Stimulated activated CD8-positive, alpha-beta memory T cell treated with anti-CD3 and anti-CD28 coated beads, Interleukin-7, amount 100 ng/mL, for 48 hours (primary cell): ENCODE measurements around the gene PGS1.
"Not testable (repeated sequence)": the region's sequence is repeated elsewhere in the genome, so short reads cannot be mapped to it uniquely, and the experiment has no call there.

Experiments
- DNase-seq, 2 donors: peaks; one replicate each; pipeline ENCODE4 v3.0.0-alpha.2; 2020; ENCODE audit warnings: low read depth in 1 of 2; ENCODE audit errors: extremely low read depth in 1 of 2

PGS1 gene

GRCh38 chr17:78378225-78379130 is at the start of gene PGS1:
Gene PGS1, plus strand, starts transcription at chr17:78378649. Its CDS starts 17 bp downstream, at chr17:78378666.
- DNase-seq = peak; percentile 66 to 72

- DNase-seq = no peak
These were observed 49.0 kb upstream of the PGS1 start for GRCh38 chr17:78329263-78330059.

DNA sequence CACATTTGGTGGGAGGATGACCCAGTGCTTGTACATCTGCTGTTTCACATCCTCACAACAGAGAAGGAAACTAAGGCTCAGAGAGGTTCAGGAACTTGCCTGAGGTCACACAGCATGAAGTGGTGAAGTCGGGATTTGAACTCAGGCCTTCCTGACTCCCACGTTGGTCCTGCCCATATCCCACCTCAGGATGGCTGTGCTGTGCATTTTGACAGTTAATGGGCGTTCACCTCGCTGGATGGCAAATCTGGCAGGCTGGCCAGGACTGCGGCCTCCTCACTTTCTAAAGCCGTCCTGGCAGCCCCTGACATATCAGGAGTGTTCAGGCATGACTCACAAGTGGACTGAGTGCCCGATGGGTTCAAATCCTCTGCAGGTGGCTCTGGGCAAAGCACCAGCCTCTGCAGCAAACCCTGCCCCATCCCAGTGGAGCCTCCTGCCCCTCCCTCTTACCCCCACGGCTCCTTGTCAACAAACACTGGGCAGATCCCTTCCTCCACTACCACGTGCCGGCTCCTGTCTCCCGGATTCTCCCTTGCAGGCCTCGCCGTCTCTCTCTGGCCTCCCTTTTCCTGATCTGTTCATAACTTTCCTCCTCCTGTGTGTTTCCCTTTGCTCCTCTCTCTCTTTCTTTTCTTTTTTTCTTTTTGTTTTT is 47.8 kb upstream of the PGS1 start:
- no peak for DNase-seq

DNA sequence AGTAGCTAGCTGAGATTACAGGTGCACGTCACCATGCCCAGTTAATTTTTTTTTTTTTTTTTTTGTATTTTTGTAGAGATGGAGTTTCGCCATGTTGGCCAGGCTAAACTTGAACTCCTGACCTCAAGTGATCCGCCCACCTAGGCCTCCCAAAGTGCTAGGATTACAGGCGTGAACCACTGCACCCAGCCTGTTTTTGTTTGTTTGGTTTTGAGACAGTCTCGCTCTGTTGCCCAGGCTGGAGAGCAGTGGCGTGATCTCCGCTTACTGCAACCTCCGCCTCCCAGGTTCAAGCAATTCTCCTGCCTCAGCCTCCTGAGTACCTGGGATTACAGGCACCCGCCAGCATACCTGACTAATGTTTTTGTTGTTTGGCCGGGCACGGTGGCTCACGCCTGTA is 47.1 kb upstream of the PGS1 start:
- not testable (repeated sequence) for DNase-seq

DNA sequence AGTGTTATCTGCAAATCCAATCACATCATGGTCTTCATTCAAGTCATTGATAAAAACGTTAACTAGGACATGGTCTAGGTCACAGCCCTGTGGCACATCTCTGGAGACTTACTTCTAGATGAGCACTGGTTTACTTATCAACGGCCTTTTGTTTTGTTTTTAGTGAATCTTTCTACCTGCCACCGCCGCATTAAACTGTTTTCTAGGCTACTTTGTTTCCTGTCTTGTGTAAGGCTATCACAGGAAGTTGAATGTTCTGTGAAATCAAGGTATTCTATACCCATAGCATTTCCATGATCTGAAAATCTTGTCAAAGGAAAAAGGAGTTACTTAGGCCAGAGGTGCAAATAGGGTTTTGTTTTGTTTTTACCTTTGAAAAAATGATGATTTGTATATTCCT is 45.5 kb upstream of the PGS1 start:
- DNase-seq = no peak

DNA sequence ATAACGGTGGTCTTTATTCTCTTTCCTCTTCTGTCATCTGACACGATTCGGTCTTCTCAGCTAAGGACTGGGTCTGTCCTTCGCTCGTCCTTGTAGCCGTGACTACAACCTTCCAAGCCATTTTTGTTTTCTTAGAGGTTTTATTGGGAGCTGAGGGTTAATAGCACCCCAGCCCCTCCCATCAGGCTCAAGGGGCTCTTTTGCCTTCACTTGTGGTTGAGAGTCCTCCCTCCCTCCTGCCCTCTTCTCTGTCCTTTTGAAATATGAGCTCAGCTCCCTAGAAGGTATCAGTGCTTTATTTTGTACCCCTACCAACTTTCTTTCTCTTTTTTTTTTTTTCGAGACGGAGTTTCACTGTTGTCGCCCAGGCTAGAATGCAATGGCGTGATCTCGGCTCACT is 43.2 kb upstream of the PGS1 start:
- no peak for DNase-seq

GRCh38 chr17:78337244-78338109 is 41.0 kb upstream of the PGS1 start:
- DNase-seq = no peak

DNA sequence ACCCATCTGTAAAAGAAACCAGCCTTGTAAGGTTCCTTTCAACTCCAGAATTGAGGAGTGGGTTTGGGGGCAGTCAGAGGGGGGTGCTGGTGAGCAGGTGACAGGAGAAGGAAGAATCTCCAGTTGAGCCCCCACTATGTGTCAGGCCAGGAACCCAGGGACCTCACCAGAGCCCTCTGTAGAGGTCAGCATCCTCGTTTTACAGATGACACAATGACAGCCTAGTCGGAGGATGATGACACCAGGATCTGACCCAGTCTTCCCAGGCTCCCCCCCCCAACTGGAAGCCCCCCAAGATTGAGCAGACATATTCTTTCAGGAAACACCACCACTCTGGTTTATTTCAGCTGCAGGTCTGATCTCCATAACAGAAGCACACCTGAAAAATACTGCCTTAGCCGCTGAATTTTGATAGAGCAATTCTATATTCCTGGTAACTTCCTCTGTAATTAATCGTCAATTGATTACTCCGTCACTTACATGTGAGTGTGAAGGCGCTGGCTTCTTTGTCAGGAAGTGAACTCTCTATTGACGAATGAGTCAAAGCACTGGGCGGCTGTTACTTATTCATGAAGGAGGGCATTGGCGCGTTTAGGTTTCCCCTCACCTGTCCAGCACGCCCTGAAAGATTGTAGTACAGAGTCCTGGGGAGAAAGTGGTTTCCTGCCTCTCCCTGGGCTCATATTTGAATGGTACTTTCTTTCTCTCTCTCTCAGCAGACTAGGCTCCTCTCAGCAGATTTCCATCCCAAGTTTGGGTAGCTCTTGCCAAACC is 39.8 kb upstream of the PGS1 start:
- DNase-seq = no peak

DNA sequence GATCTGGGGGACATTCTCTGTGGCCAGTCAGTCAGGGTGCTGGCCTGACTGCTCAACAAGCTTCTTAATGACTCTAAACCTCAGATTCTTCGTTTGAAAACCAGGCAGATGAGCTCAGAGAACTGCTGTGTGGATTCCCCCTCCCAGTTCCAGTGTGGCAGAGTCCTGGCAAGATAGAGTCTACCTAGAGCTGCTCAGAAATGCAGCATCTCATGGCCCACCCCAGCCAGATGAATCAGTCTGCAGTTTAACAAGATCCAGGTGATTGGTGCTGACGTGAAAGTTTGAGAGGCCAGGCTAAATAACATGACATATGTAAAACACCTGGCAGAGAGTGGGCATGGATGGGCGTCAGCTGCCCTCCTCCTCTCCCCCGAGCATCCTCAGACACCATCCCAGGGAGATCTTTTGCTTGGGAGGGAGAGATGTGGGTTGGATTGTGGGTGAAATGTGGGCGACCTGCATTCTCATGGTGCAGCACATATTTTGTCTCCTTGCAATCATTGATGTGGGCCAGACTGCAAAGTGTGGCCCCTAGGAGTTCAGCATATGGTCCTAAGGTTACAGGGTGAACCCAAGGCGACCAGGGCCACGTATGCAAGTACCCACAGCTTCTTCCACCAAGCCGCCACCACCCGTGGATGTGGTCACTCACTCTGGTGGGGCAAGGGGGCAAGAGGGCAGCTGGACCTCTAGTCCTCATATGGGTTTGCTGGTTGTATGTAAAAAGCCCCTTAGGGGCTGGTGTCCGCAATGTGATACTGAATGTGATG is 38.1 kb upstream of the PGS1 start:
- no peak for DNase-seq

GRCh38 chr17:78341559-78342448 is 36.6 kb upstream of the PGS1 start:
- DNase-seq = no peak

DNA sequence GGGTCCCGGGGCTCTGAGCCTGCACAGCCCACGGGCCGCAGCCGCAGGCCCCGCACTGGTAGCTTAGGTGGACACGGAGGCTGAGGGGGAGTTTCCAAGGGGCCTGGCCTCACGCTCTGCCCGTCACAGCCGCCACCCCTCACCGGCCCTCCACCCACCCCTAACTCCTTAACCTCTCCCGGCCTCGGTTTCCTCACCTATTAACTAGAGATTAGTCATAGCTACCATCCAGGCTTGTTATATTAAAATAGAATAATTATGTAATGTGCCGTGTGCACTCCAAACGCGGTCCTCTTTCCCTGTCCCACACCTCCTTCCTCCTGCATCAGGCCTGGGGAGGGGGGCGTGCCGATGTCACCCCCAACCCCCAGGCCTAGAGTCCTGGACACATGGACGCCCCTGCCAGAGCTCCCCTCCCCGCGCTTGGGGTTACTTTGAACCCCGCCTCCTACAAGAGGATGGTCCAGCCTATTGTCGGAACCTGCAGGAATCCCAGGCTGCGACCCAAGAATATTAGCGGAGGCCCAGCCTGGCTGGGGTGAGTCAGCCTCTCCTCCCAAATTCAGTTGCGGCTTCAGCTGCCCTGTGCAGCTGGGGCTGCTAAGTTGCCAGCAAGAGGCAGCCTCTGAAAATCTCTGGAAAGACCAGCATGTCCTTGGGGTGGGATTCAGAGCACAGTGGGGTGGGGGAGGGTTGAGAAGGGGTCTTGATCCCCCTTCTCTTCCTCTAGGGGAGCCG is 35.8 kb upstream of the PGS1 start:
- no peak for DNase-seq

DNA sequence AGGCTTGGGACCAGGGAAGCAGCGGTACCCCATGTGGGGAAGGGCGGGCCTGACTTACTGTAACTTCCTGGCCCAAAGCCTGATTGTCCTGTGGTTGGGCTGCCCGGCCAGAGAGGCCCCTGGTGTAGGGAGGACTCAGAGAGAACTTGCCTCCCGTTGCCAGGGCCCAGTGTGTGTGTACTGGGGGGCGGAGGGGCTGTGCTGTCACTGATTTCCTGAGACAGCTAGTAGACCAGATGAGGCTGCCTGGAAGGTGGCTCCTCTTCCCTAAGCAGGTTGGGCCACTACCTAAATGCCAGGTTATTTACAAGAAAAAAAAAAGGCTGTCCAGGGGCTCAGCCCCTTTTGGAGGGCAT is 35.3 kb upstream of the PGS1 start:
- no peak for DNase-seq

DNA sequence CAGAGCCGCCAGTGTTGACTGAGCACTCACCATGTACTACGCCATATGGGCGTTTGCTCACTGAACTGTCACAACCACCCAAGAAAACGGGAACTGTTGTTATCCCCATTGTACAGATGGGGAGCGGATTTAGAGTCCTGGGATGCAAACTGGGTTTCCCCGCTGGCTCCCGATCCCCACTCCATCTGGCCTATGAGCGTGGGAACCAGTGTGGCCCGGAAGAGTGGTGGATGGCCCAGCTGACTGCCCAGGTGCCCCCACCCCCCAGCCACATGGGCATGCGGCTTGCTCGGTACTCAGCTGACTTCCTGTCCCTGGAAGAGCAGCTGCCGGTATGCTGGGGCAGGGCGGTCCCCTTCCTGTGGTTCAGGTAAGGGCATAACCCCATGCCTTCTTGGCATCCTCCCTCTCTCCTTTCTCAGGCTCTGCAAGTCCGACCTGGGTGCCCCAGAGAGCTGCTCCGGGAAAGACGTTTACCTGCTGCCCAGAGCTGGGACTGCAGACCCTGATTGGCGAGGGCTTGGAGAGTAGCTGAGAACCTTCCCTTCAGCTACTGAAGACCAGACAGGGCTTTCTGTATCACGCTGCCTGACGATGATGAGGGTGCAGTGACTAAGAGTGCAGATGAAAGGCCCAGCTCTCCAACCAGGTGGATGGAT is 34.8 kb upstream of the PGS1 start:
- peak in 1 of 2 donors; percentile 54 for DNase-seq

- DNase-seq = no peak
These were observed 33.8 kb upstream of the PGS1 start for GRCh38 chr17:78344666-78345065.

DNA sequence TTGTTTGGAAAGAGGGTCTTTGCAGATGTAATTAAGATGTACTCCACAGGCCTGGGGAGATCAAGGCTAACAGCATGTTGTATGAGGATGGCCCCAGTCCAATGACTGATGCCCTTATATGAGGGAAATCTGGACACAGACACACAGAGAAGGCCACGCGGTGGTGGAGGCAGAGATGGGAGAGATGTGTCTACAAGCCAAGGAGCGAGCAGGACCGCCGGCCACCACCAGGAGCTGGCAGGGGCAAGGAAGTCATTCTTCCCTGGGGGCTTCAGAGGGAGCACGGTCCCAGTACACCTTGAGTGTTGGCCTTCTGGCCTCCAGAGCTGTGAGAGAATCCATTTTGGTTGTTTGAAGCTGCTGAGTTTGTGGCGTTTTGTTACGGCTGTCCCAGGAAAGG is 33.3 kb upstream of the PGS1 start:
- DNase-seq = no peak

- no peak for DNase-seq
These were observed 32.5 kb upstream of the PGS1 start for GRCh38 chr17:78345791-78346494.
